Dermis microvascular lymphatic vessel endothelial cell (primary cell): ENCODE measurements around the gene RNU1-3. TPM values are rescaled to one million over a fixed set of nuclear protein-coding genes. Genes with fewer than 3 reads are reported as not detected.
"Not testable (repeated sequence)": the region's sequence is repeated elsewhere in the genome, so short reads cannot be mapped to it uniquely, and the experiment has no call there.

Experiments
- DNase-seq, 2 donors: peaks; one replicate each; pipeline versions ENCODE4 v3.0.0 to v3.0.0-alpha.2; 2010; ENCODE audit warnings: low read depth in 2 of 2
- total RNA-seq: library from RNA; depleted of rRNA; stranded (reverse); fragments of >200 nt; gene quantifications from 2 replicates; pipeline ENCODE4 v1.2.1, GENCODE V29; 2014

Gene RNU1-3
- total RNA-seq, 1 donor from 2014 or later: under 0.01 TPM

- DNase-seq: no peak
Observed at GRCh38 chr1:16621300-16621658, 45.5 kb downstream of the RNU1-3 start.

DNA sequence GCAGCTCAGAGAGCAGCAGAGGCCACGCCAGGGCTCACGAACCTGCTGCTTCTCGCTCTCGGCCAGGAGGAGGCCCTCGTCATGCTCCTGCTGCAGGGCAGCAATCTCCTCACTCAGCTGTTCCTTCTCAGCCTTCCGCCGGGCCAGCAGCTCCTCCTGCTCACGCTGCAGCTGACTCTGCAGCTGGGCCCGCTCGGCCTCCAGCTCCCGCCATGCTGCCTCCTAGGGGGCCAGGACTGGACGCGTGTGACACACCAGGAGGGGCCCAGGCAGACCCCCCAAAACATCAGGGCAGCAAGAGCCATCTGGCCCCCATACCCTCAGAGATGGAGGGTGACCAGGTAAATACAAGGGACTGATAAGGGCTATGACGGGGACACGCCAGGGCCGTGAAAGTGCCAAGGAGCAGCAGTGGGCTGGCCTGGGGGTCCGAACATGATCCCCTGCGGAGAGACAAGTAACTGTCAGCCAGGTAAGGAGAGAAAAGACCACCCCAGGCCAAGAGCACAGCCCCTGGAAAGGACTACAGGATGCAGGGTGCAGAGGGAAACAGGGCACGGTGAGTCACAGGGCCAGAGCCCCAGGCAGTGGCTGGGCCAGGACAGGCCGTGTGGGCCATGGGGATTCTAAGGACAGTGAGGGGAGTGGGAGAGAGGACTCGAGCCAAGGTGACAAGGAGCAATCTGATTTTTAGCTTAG is 46.8 kb downstream of the RNU1-3 start:
- DNase-seq: not testable (repeated sequence)

DNA sequence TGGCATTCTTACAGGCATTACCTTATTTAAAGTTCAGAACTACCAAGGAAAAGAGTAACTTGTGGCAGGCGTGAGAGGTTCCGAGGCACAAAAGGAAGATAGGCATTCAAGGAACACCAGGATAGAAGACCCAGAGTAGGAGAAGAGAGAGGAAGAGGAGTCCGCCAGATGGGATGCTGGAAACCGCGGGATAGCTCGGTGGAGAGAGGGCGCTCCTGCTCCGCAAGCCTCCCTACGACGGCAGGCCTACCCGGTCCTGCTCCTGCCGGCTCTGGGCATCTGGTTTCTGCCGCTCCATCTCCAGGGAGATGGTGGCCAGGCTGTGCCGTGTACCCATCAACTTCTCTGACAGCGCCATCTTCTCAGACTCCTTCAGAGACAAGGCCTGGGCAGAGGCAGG is 48.0 kb downstream of the RNU1-3 start:
- no peak for DNase-seq

DNA sequence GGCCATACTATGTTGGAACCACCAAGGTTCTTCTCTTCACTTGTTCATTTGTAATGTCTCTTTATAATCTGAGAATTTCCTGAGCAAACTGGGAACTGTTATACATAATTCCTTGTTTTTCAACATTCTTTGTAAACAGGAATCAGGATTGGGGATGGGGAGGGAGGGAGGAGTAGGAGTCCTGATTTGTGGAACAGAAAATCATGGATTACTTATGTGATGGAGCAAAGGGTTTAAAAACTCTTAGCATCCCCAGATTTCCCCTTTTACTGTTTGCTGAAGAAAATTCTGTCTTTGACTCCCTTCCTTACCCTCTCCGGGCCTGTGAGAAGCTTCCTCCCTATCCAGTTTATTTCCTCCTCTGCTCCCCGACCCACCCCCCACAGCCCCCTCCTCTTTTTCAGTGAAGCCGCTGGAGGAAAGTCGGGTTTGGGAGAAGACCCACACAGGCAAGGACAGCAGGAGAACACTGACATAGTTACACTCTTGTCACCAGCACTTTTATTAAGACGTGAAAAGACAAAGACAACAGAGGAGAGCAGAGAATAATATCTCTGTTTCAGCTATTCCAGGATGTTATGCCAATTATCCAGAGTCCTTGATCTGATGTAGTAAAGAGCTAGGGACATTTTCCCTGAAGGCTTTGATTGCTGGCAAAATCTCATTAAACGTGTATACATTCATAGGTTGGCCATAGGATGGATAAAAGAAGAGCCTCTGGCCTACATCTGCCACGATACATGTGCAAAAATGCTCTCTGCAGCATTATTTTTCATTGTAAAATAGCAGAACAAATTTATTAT is 48.8 kb downstream of the RNU1-3 start:
- DNase-seq: no peak

DNA sequence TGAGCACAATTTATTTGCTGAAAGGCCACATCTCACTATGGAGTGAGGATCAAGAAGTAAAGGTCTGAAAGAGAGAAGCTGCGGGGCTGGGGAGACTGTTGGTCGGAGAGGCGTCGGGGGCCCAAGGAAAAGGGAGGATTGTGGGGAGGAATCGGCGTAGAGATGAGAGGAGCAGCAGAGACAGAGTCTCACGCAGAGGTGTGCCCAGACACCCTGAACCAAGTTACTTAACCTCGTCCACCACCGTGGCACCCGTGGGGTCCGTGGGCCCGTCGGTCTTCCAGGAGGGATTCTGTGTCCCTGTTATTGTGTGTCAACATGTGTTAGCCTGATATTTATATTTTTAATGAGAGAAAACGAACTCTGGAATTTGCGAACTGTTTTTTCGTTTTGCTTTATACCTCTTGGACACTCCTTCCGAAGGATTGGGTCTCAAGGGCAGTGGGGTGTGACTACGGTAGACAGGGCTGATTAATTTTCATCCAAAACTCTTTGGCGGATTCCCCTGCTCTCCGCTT is 49.6 kb downstream of the RNU1-3 start:
- no peak for DNase-seq

Other genes with a start within 250 kb of the RNU1-3 start
- gene SPATA21, start 229.5 kb downstream of the RNU1-3 start, total RNA-seq: not detected in 2 replicates
- 145 and 178 TPM in 2 replicates for gene NECAP2, start 226.2 kb downstream of the RNU1-3 start, total RNA-seq
- under 0.01 TPM in 2 replicates for gene RNU1-1, start 152.7 kb downstream of the RNU1-3 start, total RNA-seq
- 19.2 and 20.4 TPM in 2 replicates for gene NBPF1, start 53.4 kb downstream of the RNU1-3 start, total RNA-seq
- under 0.01 TPM in 2 replicates for gene RNU1-4, start 73.6 kb upstream of the RNU1-3 start, total RNA-seq
- under 0.01 TPM in 2 replicates for gene RNU1-2, start 229.0 kb upstream of the RNU1-3 start, total RNA-seq